HL-60 (cell line): ENCODE data around the gene KCNC3.

Experiments
- DNase-seq, 2 experiments: peaks; one replicate each; pipeline ENCODE4 v3.0.0-alpha.2; 2010 to 2020; ENCODE audit warnings: low read depth in 1 of 2, low spot score in 1 of 2
- H3K27ac ChIP-seq: fragments of 250-450 bp; sonication (Bioruptor Pico); replicated peaks from 2 replicates; pipeline ENCODE4 v1.5.1; 2020; ENCODE audit warnings: mild to moderate bottlenecking, moderate library complexity
- H3K27me3 ChIP-seq: fragments of 250-450 bp; sonication (Bioruptor Pico); 2 replicates; pipeline ENCODE4 v1.5.1; 2021; ENCODE audit warnings: mild to moderate bottlenecking, moderate library complexity; ENCODE audit not compliant: insufficient read depth, poor library complexity, severe bottlenecking
- H3K4me3 ChIP-seq: replicated peaks from 2 replicates; pipeline ENCODE4 v1.5.1; 2011; ENCODE audit warnings: mild to moderate bottlenecking, control low read depth, low read length; ENCODE audit not compliant: insufficient read depth
- CTCF ChIP-seq: IDR thresholded peaks from one replicate; pipeline ENCODE4 v1.5.1; 2011; ENCODE audit warnings: low read length, control low read depth, inconsistent platforms; ENCODE audit not compliant: insufficient read depth
- GABPA ChIP-seq: IDR thresholded peaks from 2 replicates; pipeline ENCODE4 v1.6.1; 2012; ENCODE audit warnings: low read depth
- POLR2AphosphoS5 ChIP-seq: IDR thresholded peaks from 2 replicates; pipeline ENCODE4 v1.6.1; 2012; ENCODE audit warnings: low read depth
- REST ChIP-seq: IDR thresholded peaks from 2 replicates; pipeline ENCODE4 v1.6.1; 2012; ENCODE audit warnings: low read depth; ENCODE audit not compliant: insufficient replicate concordance
- SPI1 ChIP-seq: IDR thresholded peaks from 2 replicates; pipeline ENCODE4 v1.6.1; 2012; ENCODE audit warnings: low read depth, mild to moderate bottlenecking, borderline replicate concordance

Gene KCNC3

GRCh38 chr19:50371914-50372475, 42.8 kb upstream of the KCNC3 start:
- DNase-seq = peak in 1 of 2 experiments; percentile 52
- H3K27ac ChIP-seq = peak overlapping the region; percentile 3; the same call in 1 of the 2 replicates
- TF ChIP-seq GABPA (no peak), POLR2AphosphoS5 (no peak), SPI1 (no peak), CTCF (no peak), REST (no peak)
- H3K27me3 ChIP-seq = no peaks in the 10 kb centered on the region
- H3K4me3 ChIP-seq = no peak overlapping the region

GRCh38 chr19:50368649-50369570, 39.7 kb upstream of the KCNC3 start:
- Histone ChIP-seq H3K27me3 (no peaks in the 10 kb centered on the region), H3K27ac (peak overlapping the region; percentile 35), H3K4me3 (peak overlapping the region; percentile 56)
- DNase-seq = peak in 1 of 2 experiments; percentile 87
- TF ChIP-seq CTCF = peak; percentile 64
- 0 out of 2 replicates have a peak, but pooled peaks have one; percentile 8 for TF ChIP-seq POLR2AphosphoS5
- TF ChIP-seq REST = no peak

GRCh38 chr19:50365434-50366306, 36.5 kb upstream of the KCNC3 start, which contains the start of gene NAPSA:
TSS of gene NAPSA (minus strand) at chr19:50365639. CDS start at chr19:50365621, 18 bp downstream.
- no peak within 1 kb of the TSS for H3K4me3 ChIP-seq
- no peaks in the 10 kb centered on the region for H3K27me3 ChIP-seq
- TF ChIP-seq POLR2AphosphoS5 = no peak
- TF ChIP-seq SPI1 = no peak
- no peak for TF ChIP-seq GABPA
- TF ChIP-seq REST = no peak
- no peak for TF ChIP-seq CTCF
- H3K27ac ChIP-seq = no peak within 1 kb of the TSS
- no peak for DNase-seq
